Coronary artery (tissue), 2 donors: ENCODE results near the gene ATF7.
"Not testable (repeated sequence)": the region's sequence is repeated elsewhere in the genome, so short reads cannot be mapped to it uniquely, and the experiment has no call there.

ENCODE experiments used
- DNase-seq: peaks from one replicate; pipeline ENCODE4 v3.0.0-alpha.2; 2017; ENCODE audit warnings: low spot score
- H3K27ac ChIP-seq, 2 donors: fragments of 200-600 bp; sonication (generic); one replicate each; pipeline ENCODE4 v1.5.1; 2016 to 2019
- H3K4me3 ChIP-seq: fragments of 200-600 bp; sonication (generic); 2 replicates; pipeline ENCODE4 v1.5.1; 2016; ENCODE audit warnings: mild to moderate bottlenecking, moderate library complexity
- CTCF ChIP-seq: fragments of 200-600 bp; sonication (generic); IDR thresholded peaks from one replicate; pipeline ENCODE4 v1.5.1; 2019; ENCODE audit warnings: antibody characterized with exemption

Gene ATF7

GRCh38 chr12:53611304-53611703, 14.9 kb downstream of the ATF7 start:
- H3K27ac ChIP-seq = no peak overlapping the region
- TF ChIP-seq CTCF = no peak
- no peak for DNase-seq
- no peak overlapping the region for H3K4me3 ChIP-seq

GRCh38 chr12:53606688-53607087, 19.5 kb downstream of the ATF7 start:
- H3K4me3 ChIP-seq, DNase-seq, H3K27ac ChIP-seq: not testable (repeated sequence)

GRCh38 chr12:53604581-53604980, 21.6 kb downstream of the ATF7 start:
- DNase-seq = no peak
- no peak for TF ChIP-seq CTCF
- H3K27ac ChIP-seq = no peak overlapping the region
- H3K4me3 ChIP-seq = no peak overlapping the region

- no peak overlapping the region for H3K27ac ChIP-seq
- no peak for DNase-seq
- H3K4me3 ChIP-seq = no peak overlapping the region
- no peak for TF ChIP-seq CTCF
Observed at GRCh38 chr12:53603804-53604203, 22.4 kb downstream of the ATF7 start.

- no peak for TF ChIP-seq CTCF
- H3K27ac ChIP-seq = no peak overlapping the region
- DNase-seq = no peak
- no peak overlapping the region for H3K4me3 ChIP-seq
Observed at GRCh38 chr12:53603196-53603595, 23.0 kb downstream of the ATF7 start.

- no peak overlapping the region for H3K27ac ChIP-seq
- H3K4me3 ChIP-seq = no peak overlapping the region
- DNase-seq = no peak
- no peak for TF ChIP-seq CTCF
Observed at GRCh38 chr12:53602176-53602864, 23.9 kb downstream of the ATF7 start.

- Histone ChIP-seq H3K27ac (peak overlapping the region; percentile 30 to 35), H3K4me3 (peak overlapping the region; percentile 52)
- no peak for DNase-seq
- TF ChIP-seq CTCF = no peak
Observed at GRCh38 chr12:53601296-53601847, 24.8 kb downstream of the ATF7 start.
